ENCODE results near the gene SNCA.

SNCA gene

GRCh38 chr4:89724716-89725115 is 112.2 kb downstream of the SNCA start:
- H3K27me3 ChIP-seq (ENCODE audit: insufficient read depth, insufficient read length) = no peaks in the 10 kb centered on the region
- DNase-seq (ENCODE audit: low read depth, low spot score) = no peak
- H3K4me1 ChIP-seq (ENCODE audit: insufficient read depth, insufficient read length) = no peaks in the 10 kb centered on the region
- TF ChIP-seq SUZ12 (IDR thresholded peaks at IDR 0.05; ENCODE audit: extremely low read depth, insufficient read depth, insufficient read length) (no peak), YY1 (IDR thresholded peaks at IDR 0.05; ENCODE audit: insufficient read depth, insufficient read length) (no peak)
- H3K9me3 ChIP-seq (ENCODE audit: insufficient read depth, low read length) = no peaks in the 10 kb centered on the region
- no peak overlapping the region for H3K9ac ChIP-seq (ENCODE audit: insufficient read length, low read depth)
- no peaks in the 10 kb centered on the region for H3K36me3 ChIP-seq (ENCODE audit: insufficient read depth, insufficient read length, low read length)
- H3K4me3 ChIP-seq (ENCODE audit: insufficient read length, low read depth) = no peak overlapping the region

GRCh38 chr4:89723096-89723495 is 113.9 kb downstream of the SNCA start:
- Histone ChIP-seq H3K9ac (ENCODE audit: insufficient read length, low read depth) (no peak overlapping the region), H3K4me3 (ENCODE audit: insufficient read length, low read depth) (no peak overlapping the region), H3K4me1 (ENCODE audit: insufficient read depth, insufficient read length) (no peaks in the 10 kb centered on the region), H3K27me3 (ENCODE audit: insufficient read depth, insufficient read length) (no peaks in the 10 kb centered on the region), H3K36me3 (ENCODE audit: insufficient read depth, insufficient read length, low read length) (no peaks in the 10 kb centered on the region), H3K9me3 (ENCODE audit: insufficient read depth, low read length) (0 out of 2 replicates have a peak, but pooled peaks cover 4% of the 10 kb centered on the region)
- no peak for TF ChIP-seq SUZ12 (IDR thresholded peaks at IDR 0.05; ENCODE audit: extremely low read depth, insufficient read depth, insufficient read length)
- TF ChIP-seq YY1 (IDR thresholded peaks at IDR 0.05; ENCODE audit: insufficient read depth, insufficient read length) = no peak
- no peak for TF ChIP-seq ZNF274 (IDR thresholded peaks at IDR 0.05; ENCODE audit: low read depth, low read length)
- no peak for DNase-seq (ENCODE audit: low read depth, low spot score)

GRCh38 chr4:89722517-89722916 is 114.4 kb downstream of the SNCA start:
- no peaks in the 10 kb centered on the region for H3K36me3 ChIP-seq (ENCODE audit: insufficient read depth, insufficient read length, low read length)
- H3K9me3 ChIP-seq (ENCODE audit: insufficient read depth, low read length) = 0 out of 2 replicates have a peak, but pooled peaks cover 5% of the 10 kb centered on the region
- no peaks in the 10 kb centered on the region for H3K27me3 ChIP-seq (ENCODE audit: insufficient read depth, insufficient read length)
- no peak for DNase-seq (ENCODE audit: low read depth, low spot score)
- no peak overlapping the region for H3K9ac ChIP-seq (ENCODE audit: insufficient read length, low read depth)
- H3K4me1 ChIP-seq (ENCODE audit: insufficient read depth, insufficient read length) = no peaks in the 10 kb centered on the region
- TF ChIP-seq ZNF274 (IDR thresholded peaks at IDR 0.05; ENCODE audit: low read depth, low read length) (no peak), YY1 (IDR thresholded peaks at IDR 0.05; ENCODE audit: insufficient read depth, insufficient read length) (no peak), SUZ12 (IDR thresholded peaks at IDR 0.05; ENCODE audit: extremely low read depth, insufficient read depth, insufficient read length) (no peak)
- no peak overlapping the region for H3K4me3 ChIP-seq (ENCODE audit: insufficient read length, low read depth)

GRCh38 chr4:89720981-89721380 is 116.0 kb downstream of the SNCA start:
- DNase-seq (ENCODE audit: low read depth, low spot score) = no peak
- Histone ChIP-seq H3K27me3 (ENCODE audit: insufficient read depth, insufficient read length) (no peaks in the 10 kb centered on the region), H3K4me3 (ENCODE audit: insufficient read length, low read depth) (no peak overlapping the region), H3K9me3 (ENCODE audit: insufficient read depth, low read length) (0 out of 2 replicates have a peak, but pooled peaks cover 5% of the 10 kb centered on the region), H3K9ac (ENCODE audit: insufficient read length, low read depth) (no peak overlapping the region), H3K36me3 (ENCODE audit: insufficient read depth, insufficient read length, low read length) (no peaks in the 10 kb centered on the region), H3K4me1 (ENCODE audit: insufficient read depth, insufficient read length) (no peaks in the 10 kb centered on the region)
- no peak for TF ChIP-seq SUZ12 (IDR thresholded peaks at IDR 0.05; ENCODE audit: extremely low read depth, insufficient read depth, insufficient read length)

GRCh38 chr4:89719536-89720090 is 117.3 kb downstream of the SNCA start:
- H3K36me3 ChIP-seq (ENCODE audit: insufficient read depth, insufficient read length, low read length) = no peaks in the 10 kb centered on the region
- TF ChIP-seq SUZ12 (IDR thresholded peaks at IDR 0.05; ENCODE audit: extremely low read depth, insufficient read depth, insufficient read length) (no peak), YY1 (IDR thresholded peaks at IDR 0.05; ENCODE audit: insufficient read depth, insufficient read length) (no peak), ZNF274 (IDR thresholded peaks at IDR 0.05; ENCODE audit: low read depth, low read length) (no peak)
- no peaks in the 10 kb centered on the region for H3K27me3 ChIP-seq (ENCODE audit: insufficient read depth, insufficient read length)
- DNase-seq (ENCODE audit: low read depth, low spot score) = no peak
- no peaks in the 10 kb centered on the region for H3K4me1 ChIP-seq (ENCODE audit: insufficient read depth, insufficient read length)
- no peak overlapping the region for H3K9ac ChIP-seq (ENCODE audit: insufficient read length, low read depth)
- 0 out of 2 replicates have a peak, but pooled peaks cover 5% of the 10 kb centered on the region for H3K9me3 ChIP-seq (ENCODE audit: insufficient read depth, low read length)
- H3K4me3 ChIP-seq (ENCODE audit: insufficient read length, low read depth) = no peak overlapping the region

GRCh38 chr4:89716893-89717292 is 120.1 kb downstream of the SNCA start:
- H3K27me3 ChIP-seq (ENCODE audit: insufficient read depth, insufficient read length) = no peaks in the 10 kb centered on the region
- TF ChIP-seq ZNF274 (IDR thresholded peaks at IDR 0.05; ENCODE audit: low read depth, low read length) = no peak
- no peaks in the 10 kb centered on the region for H3K4me1 ChIP-seq (ENCODE audit: insufficient read depth, insufficient read length)
- no peak overlapping the region for H3K4me3 ChIP-seq (ENCODE audit: insufficient read length, low read depth)
- no peak overlapping the region for H3K9ac ChIP-seq (ENCODE audit: insufficient read length, low read depth)
- 0 out of 2 replicates have a peak, but pooled peaks cover 5% of the 10 kb centered on the region for H3K9me3 ChIP-seq (ENCODE audit: insufficient read depth, low read length)
- DNase-seq (ENCODE audit: low read depth, low spot score) = no peak
- no peaks in the 10 kb centered on the region for H3K36me3 ChIP-seq (ENCODE audit: insufficient read depth, insufficient read length, low read length)

- no peaks in the 10 kb centered on the region for H3K36me3 ChIP-seq (ENCODE audit: insufficient read depth, insufficient read length, low read length)
- H3K9ac ChIP-seq (ENCODE audit: insufficient read length, low read depth) = no peak overlapping the region
- 0 out of 2 replicates have a peak, but pooled peaks cover 5% of the 10 kb centered on the region for H3K9me3 ChIP-seq (ENCODE audit: insufficient read depth, low read length)
- H3K4me1 ChIP-seq (ENCODE audit: insufficient read depth, insufficient read length) = no peaks in the 10 kb centered on the region
- TF ChIP-seq YY1 (IDR thresholded peaks at IDR 0.05; ENCODE audit: insufficient read depth, insufficient read length) (no peak), ZNF274 (IDR thresholded peaks at IDR 0.05; ENCODE audit: low read depth, low read length) (no peak), SUZ12 (IDR thresholded peaks at IDR 0.05; ENCODE audit: extremely low read depth, insufficient read depth, insufficient read length) (no peak)
- no peak overlapping the region for H3K4me3 ChIP-seq (ENCODE audit: insufficient read length, low read depth)
- no peak for DNase-seq (ENCODE audit: low read depth, low spot score)
- no peaks in the 10 kb centered on the region for H3K27me3 ChIP-seq (ENCODE audit: insufficient read depth, insufficient read length)
Measured at GRCh38 chr4:89715631-89716030, 121.3 kb downstream of the SNCA start.

- TF ChIP-seq SUZ12 (IDR thresholded peaks at IDR 0.05; ENCODE audit: extremely low read depth, insufficient read depth, insufficient read length) (no peak), ZNF274 (IDR thresholded peaks at IDR 0.05; ENCODE audit: low read depth, low read length) (no peak), YY1 (IDR thresholded peaks at IDR 0.05; ENCODE audit: insufficient read depth, insufficient read length) (no peak)
- Histone ChIP-seq H3K9ac (ENCODE audit: insufficient read length, low read depth) (no peak overlapping the region), H3K36me3 (ENCODE audit: insufficient read depth, insufficient read length, low read length) (no peaks in the 10 kb centered on the region), H3K4me1 (ENCODE audit: insufficient read depth, insufficient read length) (no peaks in the 10 kb centered on the region), H3K27me3 (ENCODE audit: insufficient read depth, insufficient read length) (no peaks in the 10 kb centered on the region), H3K4me3 (ENCODE audit: insufficient read length, low read depth) (no peak overlapping the region), H3K9me3 (ENCODE audit: insufficient read depth, low read length) (no peaks in the 10 kb centered on the region)
- no peak for DNase-seq (ENCODE audit: low read depth, low spot score)
Measured at GRCh38 chr4:89712827-89713226, 124.1 kb downstream of the SNCA start.

Measured in NT2/D1 (cell line).